ENCODE results near the gene BICDL1.
"Not testable (repeated sequence)": the region's sequence is repeated elsewhere in the genome, so short reads cannot be mapped to it uniquely, and the experiment has no call there.

Gene BICDL1

GRCh38 chr12:119998471-119999245 lies 9.6 kb downstream of the BICDL1 start:
- FAIRE-seq: no peak
- no peak for DNase-seq (ENCODE audit: low spot score)

DNA sequence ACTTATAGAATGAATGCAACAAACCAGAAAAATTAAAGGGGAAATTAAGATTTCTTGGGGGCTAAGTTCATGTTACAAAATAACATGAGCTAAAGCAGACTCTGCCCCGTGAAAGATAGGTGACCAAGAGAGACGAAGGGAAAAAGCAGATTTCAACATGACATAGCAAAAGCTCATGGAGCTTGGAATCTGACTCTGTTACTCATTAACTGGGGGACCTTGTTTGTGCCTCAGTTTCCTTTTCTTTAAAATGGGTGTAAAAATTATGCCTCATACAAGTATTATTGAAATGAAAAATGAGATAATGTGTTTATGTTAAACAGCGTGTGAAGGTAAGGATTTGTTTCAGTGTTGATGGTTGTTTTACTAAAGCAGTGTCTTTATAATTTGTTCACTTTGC lies 11.5 kb downstream of the BICDL1 start:
- no peak for FAIRE-seq

GRCh38 chr12:120006258-120006975 lies 17.4 kb downstream of the BICDL1 start:
- FAIRE-seq (no peak), DNase-seq (ENCODE audit: low spot score) (no peak)

More for the DNA sequence above, 11.5 kb downstream of the BICDL1 start:
- DNase-seq (ENCODE audit: low spot score): no peak

- no peak for FAIRE-seq
Observed at GRCh38 chr12:120007272-120007671, 18.2 kb downstream of the BICDL1 start.

GRCh38 chr12:120010661-120011230 lies 21.7 kb downstream of the BICDL1 start:
- FAIRE-seq (no peak), DNase-seq (ENCODE audit: low spot score) (no peak)

More at GRCh38 chr12:120007272-120007671, 18.2 kb downstream of the BICDL1 start:
- DNase-seq (ENCODE audit: low spot score): no peak

DNA sequence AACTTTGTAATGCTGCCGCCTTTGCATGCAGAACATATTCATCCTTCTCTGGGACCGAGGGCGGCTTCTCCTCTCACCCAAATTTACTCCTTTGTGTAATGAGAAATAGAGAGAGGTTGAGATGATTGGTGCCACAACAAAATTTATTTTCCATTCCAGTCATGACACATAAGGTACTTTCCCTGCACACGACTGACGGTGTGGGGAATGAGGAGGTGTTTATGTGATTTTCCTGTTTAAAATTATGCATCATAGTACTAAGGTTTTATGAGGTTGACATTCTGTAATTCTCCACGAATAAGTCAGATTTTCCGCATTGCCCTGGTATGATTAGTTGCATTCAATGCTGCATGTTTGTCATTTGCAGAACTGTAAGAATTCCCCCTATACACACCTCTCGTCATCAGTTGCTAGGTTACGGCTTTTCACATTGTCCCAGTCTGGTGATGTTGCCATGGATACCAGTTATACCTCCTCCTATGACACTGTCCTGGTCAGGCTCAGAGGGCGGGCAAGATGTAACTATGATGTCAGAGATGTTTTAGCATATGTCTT lies 23.1 kb downstream of the BICDL1 start:
- FAIRE-seq (no peak), DNase-seq (ENCODE audit: low spot score) (peak; percentile 28)

- FAIRE-seq (peak; percentile 57), DNase-seq (ENCODE audit: low spot score) (peak; percentile 38)
Observed at GRCh38 chr12:120013659-120014380, 24.8 kb downstream of the BICDL1 start.

DNA sequence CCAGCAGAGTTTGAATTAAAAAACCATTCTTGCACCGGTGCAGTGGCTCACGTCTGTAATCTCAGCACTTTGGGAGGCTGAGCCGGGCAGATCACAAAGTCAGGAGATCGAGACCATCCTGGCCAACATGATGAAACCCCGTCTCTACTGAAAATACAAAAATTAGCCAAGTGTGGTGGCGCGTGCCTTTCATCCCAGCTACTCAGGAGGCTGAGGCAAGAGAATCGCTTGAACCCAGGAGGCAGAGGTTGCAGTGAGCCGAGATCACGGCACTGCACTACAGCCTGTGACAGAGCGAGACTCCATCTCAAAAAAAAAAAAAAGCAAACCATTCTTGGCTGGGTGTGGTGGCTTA lies 25.3 kb downstream of the BICDL1 start:
- not testable (repeated sequence) for DNase-seq (ENCODE audit: low spot score); FAIRE-seq

DNA sequence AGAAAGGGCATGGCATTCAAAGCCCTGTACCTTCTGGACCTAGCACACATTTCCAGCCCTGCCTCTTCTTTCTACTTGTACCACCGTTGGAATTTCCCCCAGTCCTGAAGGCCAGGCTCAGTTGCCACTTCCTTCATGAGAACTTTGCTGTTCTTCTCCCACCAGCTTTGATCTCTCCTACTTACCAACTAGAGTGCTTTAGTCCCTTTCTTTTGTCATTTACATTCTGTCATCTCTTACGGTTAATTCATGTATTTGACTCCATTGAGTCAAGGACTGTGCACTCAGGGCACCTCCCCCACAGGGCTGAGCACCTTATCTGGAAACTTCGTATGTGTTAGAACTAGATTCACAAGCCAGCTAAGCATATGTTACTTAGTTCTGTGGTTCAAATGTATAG lies 26.3 kb downstream of the BICDL1 start:
- no peak for FAIRE-seq
- no peak for DNase-seq (ENCODE audit: low spot score)

DNA sequence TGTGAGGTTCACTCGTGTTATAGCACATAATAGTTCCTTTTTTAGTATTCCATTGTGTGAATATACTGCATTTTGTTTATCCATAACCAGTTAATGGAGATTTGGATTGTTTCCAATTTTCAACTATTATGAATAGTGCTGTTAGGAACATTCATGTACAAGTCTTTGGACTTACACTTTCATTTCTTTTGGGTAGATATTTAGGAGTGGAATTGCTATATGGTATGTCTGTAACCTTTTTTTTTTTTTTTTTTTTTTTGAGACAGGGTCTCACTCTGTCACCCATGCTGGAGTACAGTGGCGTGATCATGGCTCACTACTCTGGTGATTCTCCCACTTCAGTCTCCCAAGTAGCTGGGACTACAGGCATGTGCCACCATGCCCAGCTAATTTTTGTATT lies 27.2 kb downstream of the BICDL1 start:
- FAIRE-seq; DNase-seq (ENCODE audit: low spot score): not testable (repeated sequence)

GRCh38 chr12:120019197-120019596 lies 30.2 kb downstream of the BICDL1 start:
- DNase-seq (ENCODE audit: low spot score): no peak
- FAIRE-seq: no peak

DNA sequence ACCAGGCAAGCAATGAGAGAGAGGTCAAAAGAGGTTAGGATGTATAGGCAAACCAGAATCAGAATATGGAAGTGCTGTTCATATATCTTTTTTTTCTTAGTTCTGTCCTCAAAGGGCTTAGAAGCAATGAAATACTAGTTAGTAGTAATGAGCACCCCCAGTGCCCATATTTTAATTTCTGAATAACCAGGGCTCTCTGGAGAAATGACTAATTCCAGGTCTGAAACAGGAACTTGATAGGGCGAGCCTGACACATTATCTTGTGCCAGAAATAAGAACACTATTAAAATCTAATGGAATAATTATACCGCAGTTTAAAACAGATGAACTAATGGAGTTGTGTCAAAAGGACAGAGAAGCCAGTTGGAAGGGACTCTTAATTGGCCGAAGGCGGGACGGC lies 30.9 kb downstream of the BICDL1 start:
- DNase-seq (ENCODE audit: low spot score): no peak
- FAIRE-seq: no peak

DNA sequence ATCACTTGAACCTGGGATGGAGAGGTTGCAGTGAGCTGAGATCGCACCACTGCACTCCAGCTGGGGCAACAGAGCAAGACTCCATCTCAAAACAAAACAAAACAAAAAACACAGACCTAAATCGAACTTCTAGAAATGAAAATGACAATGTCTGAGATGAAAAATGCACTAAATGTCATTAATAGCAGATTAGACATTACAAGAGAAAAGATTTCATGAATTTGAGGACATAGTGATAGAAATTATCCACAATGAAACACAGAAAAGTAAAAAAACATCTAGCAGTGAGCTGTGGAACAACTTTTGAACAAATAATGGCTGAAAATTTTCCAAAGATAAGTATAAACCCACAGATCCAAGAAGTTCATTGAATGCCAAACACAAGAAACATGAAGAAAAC lies 35.2 kb downstream of the BICDL1 start:
- FAIRE-seq: no peak
- no peak for DNase-seq (ENCODE audit: low spot score)

GRCh38 chr12:120025640-120026039 lies 36.6 kb downstream of the BICDL1 start:
- DNase-seq (ENCODE audit: low spot score) (no peak), FAIRE-seq (no peak)

GRCh38 chr12:120032242-120032641 lies 43.2 kb downstream of the BICDL1 start:
- DNase-seq (ENCODE audit: low spot score) (no peak), FAIRE-seq (no peak)

DNA sequence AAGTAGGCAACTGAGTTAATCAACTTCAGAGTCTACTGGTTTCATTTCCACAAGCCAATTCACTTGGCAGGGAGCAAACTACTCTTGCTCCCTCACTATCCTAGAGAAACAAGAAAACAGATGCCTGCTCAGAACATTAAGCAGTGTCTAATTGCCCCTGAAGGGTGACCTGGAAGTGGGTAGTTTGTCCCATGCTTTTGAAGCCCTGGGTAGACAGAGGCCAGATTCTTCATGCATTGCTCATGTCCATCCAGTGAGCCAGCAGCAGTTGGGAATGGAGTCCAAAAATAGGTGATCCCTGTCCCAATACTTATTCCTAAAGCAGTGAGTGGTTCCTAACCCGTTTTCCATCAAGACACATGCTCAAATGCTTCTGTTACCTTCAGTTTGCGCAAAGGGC lies 48.8 kb downstream of the BICDL1 start:
- no peak for DNase-seq (ENCODE audit: low spot score)
- no peak for FAIRE-seq

DNA sequence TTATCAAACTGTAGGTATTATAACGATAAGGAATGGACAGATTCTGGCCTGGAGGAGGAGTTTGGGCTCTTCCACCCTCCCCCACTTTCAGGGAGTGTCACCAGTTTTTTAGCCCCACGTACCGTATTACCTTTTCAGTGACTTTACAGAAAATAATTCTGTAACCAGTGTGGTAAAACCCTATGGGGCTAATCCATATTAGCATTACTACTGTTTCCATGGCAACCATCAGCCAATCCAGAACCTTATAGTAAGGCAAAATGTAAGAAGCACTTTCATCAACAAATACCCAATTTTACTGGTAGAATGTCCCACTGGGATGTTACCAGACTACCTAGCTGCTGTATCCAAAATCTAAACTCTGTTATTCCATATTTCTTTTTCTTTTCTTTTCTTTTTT lies 50.7 kb downstream of the BICDL1 start:
- DNase-seq (ENCODE audit: low spot score) (no peak), FAIRE-seq (no peak)

GRCh38 chr12:120041386-120042231 lies 52.6 kb downstream of the BICDL1 start:
- DNase-seq (ENCODE audit: low spot score) (no peak), FAIRE-seq (no peak)

DNA sequence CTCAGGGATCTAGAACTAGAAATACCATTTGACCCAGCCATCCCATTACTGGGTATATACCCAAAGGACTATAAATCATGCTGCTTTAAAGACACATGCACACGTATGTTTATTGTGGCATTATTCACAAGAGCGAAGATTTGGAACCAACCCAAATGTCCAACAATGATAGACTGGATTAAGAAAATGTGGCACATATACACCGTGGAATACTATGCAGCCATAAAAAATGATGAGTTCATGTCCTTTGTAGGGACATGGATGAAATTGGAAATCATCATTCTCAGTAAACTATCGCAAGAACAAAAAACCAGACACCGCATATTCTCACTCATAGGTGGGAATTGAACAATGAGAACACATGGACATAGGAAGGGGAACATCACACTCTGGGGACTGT lies 56.3 kb downstream of the BICDL1 start:
- FAIRE-seq; DNase-seq (ENCODE audit: low spot score): not testable (repeated sequence)

DNA sequence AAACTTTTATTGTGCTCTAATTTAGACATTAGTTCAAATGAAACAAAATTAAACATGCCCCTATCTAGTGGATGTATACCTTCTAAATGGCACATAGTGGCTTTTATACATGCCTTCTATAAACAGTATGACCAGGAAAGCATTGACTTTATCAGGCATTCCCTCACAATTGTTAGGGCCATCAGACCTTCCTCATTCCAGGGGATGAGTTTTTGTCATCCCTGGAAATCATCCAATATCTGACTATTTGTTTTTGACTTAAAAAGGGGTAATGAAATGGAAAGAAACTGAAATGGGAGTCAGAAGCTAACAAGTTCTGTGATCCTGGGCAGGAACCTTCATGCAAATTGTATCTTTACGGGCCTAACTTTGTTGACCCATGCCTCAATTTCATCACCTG lies 58.0 kb downstream of the BICDL1 start:
- no peak for DNase-seq (ENCODE audit: low spot score)
- FAIRE-seq: no peak

GRCh38 chr12:120048263-120048662 lies 59.2 kb downstream of the BICDL1 start:
- no peak for FAIRE-seq
- no peak for DNase-seq (ENCODE audit: low spot score)
